ENCODE measurements around the gene CT45A8. TPM values are rescaled to one million over a fixed set of nuclear protein-coding genes. Genes with fewer than 3 reads are reported as not detected.

Gene CT45A8
- total RNA-seq, 2 experiments from 2014 or later, result not detected

Other genes with a start within 250 kb of the CT45A8 start
- gene CT45A1, start 140.9 kb downstream of the CT45A8 start, total RNA-seq, result not detected
- not detected for gene CT45A3, start 86.3 kb downstream of the CT45A8 start, total RNA-seq
- gene CT45A5, start 69.0 kb downstream of the CT45A8 start, total RNA-seq, result not detected
- gene CT45A6, start 51.8 kb downstream of the CT45A8 start, total RNA-seq, result not detected
- not detected for gene CT45A2, start 34.5 kb downstream of the CT45A8 start, total RNA-seq
- gene CT45A7, start 17.3 kb downstream of the CT45A8 start, total RNA-seq, result not detected
- gene CT45A9, start 17.3 kb upstream of the CT45A8 start, total RNA-seq, result not detected
- gene CT45A10, start 38.9 kb upstream of the CT45A8 start, total RNA-seq, result not detected
- not detected for gene SAGE1, start 39.2 kb upstream of the CT45A8 start, total RNA-seq
- gene MMGT1, start 119.5 kb upstream of the CT45A8 start, total RNA-seq, result 10 to 100 TPM; 16.1 to 18.1 TPM
- 10 to 100 TPM; 11.8 to 12.6 TPM for gene SLC9A6, start 130.9 kb upstream of the CT45A8 start, total RNA-seq